PFSK-1 (cell line): ENCODE data around the gene ATL2.

Source experiments
- FOXP2 ChIP-seq: optimal IDR thresholded peaks from 2 replicates; pipeline ENCODE3; 2011; ENCODE audit warnings: borderline replicate concordance, control low read depth, inconsistent platforms; ENCODE audit not compliant: insufficient read depth; ENCODE audit errors: extremely low read length, extremely low read depth
- POLR2AphosphoS5 ChIP-seq: IDR thresholded peaks from 2 replicates; pipeline ENCODE4 v1.6.1; 2012; ENCODE audit warnings: low read depth, mild to moderate bottlenecking, control low read depth, low read length, moderate library complexity
- REST ChIP-seq, 2 experiments: IDR thresholded peaks; 2 replicates each; pipeline versions ENCODE4 v1.6.1 to v1.8.0; 2011 to 2012; ENCODE audit warnings: low read depth in 2 of 2, low read length in 2 of 2, control low read depth in 1 of 2, inconsistent platforms in 1 of 2, mild to moderate bottlenecking in 1 of 2, moderate library complexity in 1 of 2; ENCODE audit not compliant: insufficient read depth in 1 of 2
- SIN3A ChIP-seq: IDR thresholded peaks from 2 replicates; pipeline ENCODE4 v1.6.1; 2012; ENCODE audit warnings: mild to moderate bottlenecking, low read length, moderate library complexity, borderline replicate concordance; ENCODE audit not compliant: insufficient read depth
- TAF1 ChIP-seq: IDR thresholded peaks from 2 replicates; pipeline ENCODE4 v1.6.1; 2012; ENCODE audit warnings: low read length, control low read depth, borderline replicate concordance; ENCODE audit not compliant: insufficient read depth

The ATL2 gene

GRCh38 chr2:38381381-38382143 lies 4.5 kb upstream of the ATL2 start:
- TF ChIP-seq TAF1: no peak
- TF ChIP-seq REST (IDR thresholded peaks at IDR 0.05; ENCODE audit: insufficient read depth in 1 of 2, low read depth in 2 of 2, low read length in 2 of 2): no peak
- TF ChIP-seq SIN3A: no peak
- TF ChIP-seq POLR2AphosphoS5: no peak
- TF ChIP-seq FOXP2: no peak

DNA sequence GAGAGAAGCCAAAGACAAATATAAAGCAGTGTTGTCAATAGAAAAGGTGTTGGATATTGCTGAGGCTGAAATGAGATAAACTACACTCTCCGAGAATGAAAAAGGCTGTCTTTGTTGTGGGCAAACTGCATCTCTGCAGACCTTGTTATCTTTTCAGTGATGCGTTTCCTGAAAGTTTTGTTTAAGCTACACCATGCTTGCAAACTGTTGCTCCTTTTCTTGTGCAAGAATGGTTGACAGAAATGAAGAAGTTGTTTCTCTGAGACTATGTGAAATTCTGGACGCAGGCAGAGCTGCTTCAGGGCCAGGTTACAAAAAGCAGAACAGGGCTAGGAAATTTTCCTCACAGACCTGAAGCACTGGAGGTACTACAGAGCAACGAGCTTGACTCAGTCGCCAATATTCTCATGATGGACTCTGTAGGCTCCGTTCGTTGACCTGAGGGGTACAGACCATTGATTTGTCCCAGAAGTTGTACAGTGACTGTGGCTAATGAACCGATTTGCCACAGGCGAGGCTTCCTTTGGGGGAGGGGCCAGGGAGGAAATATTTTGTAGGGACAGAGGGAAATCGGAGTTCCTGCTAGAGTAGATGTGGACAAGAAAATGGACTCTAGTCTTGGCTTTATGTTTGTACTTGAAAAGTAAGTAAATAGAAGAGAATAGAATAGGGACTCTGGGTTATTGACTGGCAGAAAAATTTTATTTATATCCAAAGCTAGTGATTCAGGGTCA lies 3.5 kb upstream of the ATL2 start:
- TF ChIP-seq POLR2AphosphoS5 (no peak), FOXP2 (no peak), TAF1 (no peak)

- TF ChIP-seq REST (IDR thresholded peaks at IDR 0.05; ENCODE audit: insufficient read depth in 1 of 2, low read depth in 2 of 2, low read length in 2 of 2) (no peak), FOXP2 (peak; percentile 47)
These were observed 575 bp downstream of the ATL2 start for GRCh38 chr2:38376346-38377049.

DNA sequence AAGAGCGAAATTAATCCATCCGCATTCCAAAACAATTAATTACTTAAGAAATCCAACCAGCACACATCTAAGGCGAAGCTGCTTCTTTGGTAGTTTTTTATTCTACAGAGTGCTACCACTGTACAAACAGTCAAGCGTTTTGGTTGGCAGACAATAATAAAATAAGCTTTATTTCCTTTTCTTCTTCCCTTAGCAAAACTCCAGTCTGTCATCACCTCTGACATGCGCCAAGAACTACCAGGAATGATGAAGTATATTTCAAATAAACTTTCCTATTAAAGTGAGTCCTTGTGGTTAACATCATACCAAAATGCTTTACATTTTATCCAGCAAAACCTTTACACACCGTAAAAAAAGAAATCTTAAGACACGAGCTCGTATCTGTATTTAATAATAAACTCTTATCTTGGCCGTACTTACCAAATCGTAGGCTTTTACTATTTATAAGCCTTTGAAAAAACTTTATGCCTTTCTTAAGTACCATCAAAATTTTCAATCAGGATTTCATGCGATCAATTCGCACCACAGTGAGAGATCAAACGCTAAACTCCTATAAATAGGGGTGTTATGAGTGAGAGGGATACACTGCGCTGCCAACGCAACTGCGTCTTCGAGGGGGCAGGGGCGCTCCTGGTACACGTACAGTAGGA lies 1.3 kb downstream of the ATL2 start:
- TF ChIP-seq SIN3A: 0 out of 2 replicates have a peak, but pooled peaks have one; percentile 41
- no peak for TF ChIP-seq FOXP2
- no peak for TF ChIP-seq REST (IDR thresholded peaks at IDR 0.05; ENCODE audit: insufficient read depth in 1 of 2, low read depth in 2 of 2, low read length in 2 of 2)

DNA sequence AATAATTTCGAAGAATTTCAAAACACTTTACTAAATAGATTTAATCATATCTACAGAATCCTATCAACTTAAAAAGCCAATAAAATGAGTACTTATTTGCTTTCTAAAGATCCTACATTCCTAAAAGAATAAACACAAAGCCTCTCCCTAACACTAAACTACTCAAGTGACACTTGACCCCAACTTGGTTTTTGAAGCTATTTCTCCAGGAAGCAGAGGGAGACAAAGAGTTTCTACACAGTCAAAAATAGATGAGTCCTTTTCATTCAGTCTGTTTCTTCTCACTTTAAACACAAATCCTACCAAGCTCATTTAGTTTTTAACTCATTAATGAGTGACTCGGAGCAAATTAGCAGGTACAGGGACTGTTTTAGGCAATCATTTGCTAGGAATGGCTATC lies 2.1 kb downstream of the ATL2 start:
- no peak for TF ChIP-seq SIN3A
- no peak for TF ChIP-seq POLR2AphosphoS5
- TF ChIP-seq REST (IDR thresholded peaks at IDR 0.05; ENCODE audit: insufficient read depth in 1 of 2, low read depth in 2 of 2, low read length in 2 of 2): no peak
- no peak for TF ChIP-seq FOXP2
- TF ChIP-seq TAF1: no peak
